ENCODE results near the gene IFIT1B.
A peak's percentile ranks its signal among the peaks of the same experiment; 100 is the strongest.

IFIT1B gene

GRCh38 chr10:89414146-89414878 lies 36.5 kb downstream of the IFIT1B start, which contains the start of gene IFIT5:
Gene IFIT5 (plus strand): TSS chr10:89414568. CDS start chr10:89414799, 231 bp downstream.
- no peak for DNase-seq

GRCh38 chr10:89414879-89415821 lies 37.3 kb downstream of the IFIT1B start:
- no peak for DNase-seq

GRCh38 chr10:89416465-89416864 lies 38.6 kb downstream of the IFIT1B start:
- DNase-seq = no peak

- no peak for DNase-seq
Measured at GRCh38 chr10:89419548-89419947, 41.7 kb downstream of the IFIT1B start.

- DNase-seq = peak; percentile 35
Measured at GRCh38 chr10:89421018-89421476, 43.2 kb downstream of the IFIT1B start.

- DNase-seq = no peak
Measured at GRCh38 chr10:89425000-89425399, 47.1 kb downstream of the IFIT1B start.

- no peak for DNase-seq
Measured at GRCh38 chr10:89426230-89426868, 48.5 kb downstream of the IFIT1B start.

GRCh38 chr10:89427629-89428028 lies 49.8 kb downstream of the IFIT1B start:
- DNase-seq = no peak

GRCh38 chr10:89428877-89429276 lies 51.0 kb downstream of the IFIT1B start:
- no peak for DNase-seq

GRCh38 chr10:89431977-89432376 lies 54.1 kb downstream of the IFIT1B start:
- no peak for DNase-seq

Measured in NCI-H187 treated with DMSO at 0.1 percent for 48 hours (cell line).